Smooth muscle cell (in vitro differentiated cells): ENCODE measurements around the gene NPEPL1. TPM values are rescaled to one million over a fixed set of nuclear protein-coding genes. Genes with fewer than 3 reads are reported as not detected.
"Not testable (repeated sequence)": the region's sequence is repeated elsewhere in the genome, so short reads cannot be mapped to it uniquely, and the experiment has no call there.

ENCODE experiments used
- DNase-seq: peaks from one replicate; lab custom pipeline; 2025; ENCODE audit not compliant: unreplicated experiment; lab: John Stamatoyannopoulos, UW
- H2AFZ ChIP-seq: fragments of 200-600 bp; sonication (generic); 2 replicates; pipeline ENCODE4 v1.6.0; 2016; ENCODE audit warnings: antibody characterized with exemption, low read depth, mild to moderate bottlenecking
- H3F3A ChIP-seq: fragments of 200-600 bp; sonication (generic); 2 replicates; pipeline ENCODE4 v1.6.0; 2017; ENCODE audit warnings: antibody characterized with exemption, low read depth
- H3K27ac ChIP-seq: fragments of 200-600 bp; sonication (generic); 2 replicates; pipeline ENCODE4 v1.5.1; 2016; ENCODE audit warnings: low read depth, mild to moderate bottlenecking
- H3K27me3 ChIP-seq: fragments of 200-600 bp; sonication (generic); 2 replicates; pipeline ENCODE4 v1.6.1; 2016; ENCODE audit warnings: low read depth, mild to moderate bottlenecking
- H3K36me3 ChIP-seq: fragments of 200-600 bp; sonication (generic); 2 replicates; pipeline ENCODE4 v1.5.1; 2016; ENCODE audit warnings: low read depth
- H3K4me1 ChIP-seq: fragments of 200-600 bp; sonication (generic); 2 replicates; pipeline ENCODE4 v1.5.1; 2016; ENCODE audit warnings: low read depth
- H3K4me2 ChIP-seq: fragments of 200-600 bp; sonication (generic); 2 replicates; pipeline ENCODE4 v1.6.0; 2016; ENCODE audit warnings: mild to moderate bottlenecking
- H3K4me3 ChIP-seq: fragments of 200-600 bp; sonication (generic); 2 replicates; pipeline ENCODE4 v1.5.1; 2016; ENCODE audit warnings: mild to moderate bottlenecking
- H3K79me2 ChIP-seq: fragments of 200-600 bp; sonication (generic); 2 replicates; pipeline ENCODE4 v1.6.0; 2016; ENCODE audit warnings: low read depth, mild to moderate bottlenecking
- H3K9ac ChIP-seq: fragments of 200-600 bp; sonication (generic); 2 replicates; pipeline ENCODE4 v1.6.0; 2016; ENCODE audit warnings: low read depth
- H3K9me3 ChIP-seq: fragments of 200-600 bp; sonication (generic); replicated peaks from 2 replicates; pipeline ENCODE4 v1.5.1; 2016; ENCODE audit warnings: low read depth
- H4K20me1 ChIP-seq: fragments of 200-600 bp; sonication (generic); 2 replicates; pipeline ENCODE4 v1.6.0; 2016; ENCODE audit warnings: low read depth
- CTCF ChIP-seq: fragments of 200-600 bp; sonication (generic); IDR thresholded peaks from 2 replicates; pipeline ENCODE4 v1.5.1; 2017; ENCODE audit warnings: borderline replicate concordance, mild to moderate bottlenecking, antibody characterized with exemption; ENCODE audit not compliant: insufficient read depth, poor library complexity, severe bottlenecking
- whole genome bisulfite sequencing: methylation state at CpG from one replicate; pipeline ENCODE4 v1.1.7; 2016; ENCODE audit warnings: low lambda C conversion rate; 5-methylcytosine and 5-hydroxymethylcytosine counted together
- polyA plus RNA-seq: library from polyadenylated mRNA; unstranded; fragments of >200 nt; fragmentation: Nextera tagmentation; extraction: Ambion mirVana; gene quantifications from 2 replicates; pipeline ENCODE4 v1.2.1, GENCODE V29; 2016
- total RNA-seq: library from RNA; depleted of rRNA; stranded (reverse); fragments of >200 nt; gene quantifications from 2 replicates; pipeline ENCODE4 v1.2.3, GENCODE V29; 2014

The NPEPL1 gene
- total and polyA plus RNA-seq, 2 experiments from 2014 or later = 17.7 to 32.9 TPM

- DNase-seq = no peak
- Histone ChIP-seq H2AFZ (no peak overlapping the region), H3K4me3 (no peak overlapping the region), H3K9me3 (no peaks in the 10 kb centered on the region), H3K27ac (no peak overlapping the region), H3K4me1 (no peaks in the 10 kb centered on the region), H3K4me2 (no peak overlapping the region), H3F3A (no peaks in the 10 kb centered on the region), H3K36me3 (no peaks in the 10 kb centered on the region), H3K79me2 (no peaks in the 10 kb centered on the region), H3K27me3 (no peaks in the 10 kb centered on the region), H3K9ac (no peak overlapping the region), H4K20me1 (no peaks in the 10 kb centered on the region)
- WGBS = 82% methylated on average over 8 of the region's 8 CpGs
- no peak for TF ChIP-seq CTCF
Observed at GRCh38 chr20:58754584-58754983, 62.0 kb downstream of the NPEPL1 start.

GRCh38 chr20:58755062-58755697 lies 62.6 kb downstream of the NPEPL1 start:
- H3K27ac ChIP-seq = no peak overlapping the region
- no peak overlapping the region for H2AFZ ChIP-seq
- no peak overlapping the region for H3K4me2 ChIP-seq
- no peaks in the 10 kb centered on the region for H3K4me1 ChIP-seq
- no peaks in the 10 kb centered on the region for H3K9me3 ChIP-seq
- no peak overlapping the region for H3K9ac ChIP-seq
- no peak for TF ChIP-seq CTCF
- H3K79me2 ChIP-seq = no peaks in the 10 kb centered on the region
- no peak for DNase-seq
- H3K4me3 ChIP-seq = no peak overlapping the region
- H4K20me1 ChIP-seq = no peaks in the 10 kb centered on the region
- H3K27me3 ChIP-seq = no peaks in the 10 kb centered on the region
- WGBS = 91% methylated on average over 18 of the region's 18 CpGs
- no peaks in the 10 kb centered on the region for H3K36me3 ChIP-seq
- no peaks in the 10 kb centered on the region for H3F3A ChIP-seq

GRCh38 chr20:58755766-58756449 lies 63.3 kb downstream of the NPEPL1 start:
- H4K20me1 ChIP-seq = no peaks in the 10 kb centered on the region
- H3K4me3 ChIP-seq = no peak overlapping the region
- DNase-seq = no peak
- no peaks in the 10 kb centered on the region for H3K9me3 ChIP-seq
- no peaks in the 10 kb centered on the region for H3K36me3 ChIP-seq
- H3K4me1 ChIP-seq = no peaks in the 10 kb centered on the region
- no peak overlapping the region for H3K27ac ChIP-seq
- H3K27me3 ChIP-seq = no peaks in the 10 kb centered on the region
- H3K79me2 ChIP-seq = no peaks in the 10 kb centered on the region
- TF ChIP-seq CTCF = no peak
- no peak overlapping the region for H2AFZ ChIP-seq
- 88% methylated on average over 28 of the region's 28 CpGs for WGBS
- H3K4me2 ChIP-seq = no peak overlapping the region
- no peaks in the 10 kb centered on the region for H3F3A ChIP-seq
- no peak overlapping the region for H3K9ac ChIP-seq

GRCh38 chr20:58756450-58756775 lies 63.8 kb downstream of the NPEPL1 start:
- no peaks in the 10 kb centered on the region for H3K36me3 ChIP-seq
- no peaks in the 10 kb centered on the region for H3F3A ChIP-seq
- no peak overlapping the region for H2AFZ ChIP-seq
- H3K4me2 ChIP-seq = no peak overlapping the region
- no peak for DNase-seq
- H3K9ac ChIP-seq = no peak overlapping the region
- no peaks in the 10 kb centered on the region for H4K20me1 ChIP-seq
- TF ChIP-seq CTCF = no peak
- no peaks in the 10 kb centered on the region for H3K4me1 ChIP-seq
- H3K4me3 ChIP-seq = no peak overlapping the region
- H3K9me3 ChIP-seq = no peaks in the 10 kb centered on the region
- no peak overlapping the region for H3K27ac ChIP-seq
- 93% methylated on average over 7 of the region's 7 CpGs for WGBS
- H3K27me3 ChIP-seq = no peaks in the 10 kb centered on the region
- no peaks in the 10 kb centered on the region for H3K79me2 ChIP-seq

- H2AFZ ChIP-seq, DNase-seq, H3K79me2 ChIP-seq, H3K36me3 ChIP-seq, H3K4me3 ChIP-seq, H3K9ac ChIP-seq, H4K20me1 ChIP-seq, H3K4me2 ChIP-seq, H3F3A ChIP-seq, H3K27me3 ChIP-seq, H3K4me1 ChIP-seq, H3K27ac ChIP-seq, H3K9me3 ChIP-seq: not testable (repeated sequence)
- WGBS = 93% methylated on average over 5 of the region's 5 CpGs
Observed at GRCh38 chr20:58757647-58758046, 65.0 kb downstream of the NPEPL1 start.
